Measurements from ENCODE around the gene GDF10.

GDF10 gene

DNA sequence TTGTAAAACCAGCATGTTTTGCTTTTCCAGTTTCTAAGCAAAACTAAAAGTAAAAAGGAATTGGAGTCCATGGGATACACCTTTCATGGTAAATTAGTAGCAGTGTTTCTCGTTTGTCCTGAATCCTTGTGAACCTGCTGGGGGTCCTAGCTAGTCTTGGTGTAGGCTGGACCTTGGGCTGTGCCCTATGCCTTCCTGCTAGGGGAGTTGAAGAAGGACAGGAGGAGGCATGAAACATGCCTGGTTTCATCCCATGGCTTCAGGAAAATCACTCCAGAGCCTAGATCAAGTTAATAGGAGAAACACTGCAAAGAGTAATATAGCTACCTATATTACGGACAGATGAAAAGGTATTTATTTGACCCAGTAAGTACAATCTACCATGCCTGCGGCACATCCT is 41.1 kb upstream of the GDF10 start:
- peaks cover 95% of the 10 kb centered on the region for H3K4me1 ChIP-seq (ENCODE audit: insufficient read depth, low read length, poor library complexity, severe bottlenecking)
- H3F3A ChIP-seq (ENCODE audit: low read depth) = peaks cover 4% of the 10 kb centered on the region; the same call in 1 of the 2 replicates

DNA sequence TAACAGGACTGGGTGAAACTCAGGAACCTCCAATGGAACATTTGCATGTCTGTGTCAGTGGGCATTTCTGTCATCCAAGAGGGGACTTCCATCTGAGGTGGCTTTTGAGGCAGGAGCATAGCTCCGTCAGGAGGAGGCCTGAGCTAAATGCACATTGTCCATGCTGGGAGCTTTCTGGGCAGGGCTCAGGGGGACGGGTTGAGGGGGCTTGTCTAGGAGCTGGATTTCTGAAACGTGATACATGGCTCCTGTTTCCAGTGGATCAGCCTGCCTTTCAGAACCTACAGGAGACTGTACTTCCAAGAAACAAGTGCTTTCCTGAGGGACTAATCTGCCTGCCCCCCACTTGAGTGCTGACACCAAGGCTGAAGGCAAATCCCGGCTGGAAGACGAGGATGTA is 40.5 kb upstream of the GDF10 start:
- Histone ChIP-seq H2AFZ (ENCODE audit: low read length) (no peak overlapping the region), H4K20me1 (ENCODE audit: insufficient read depth, low read length, poor library complexity, severe bottlenecking) (no peaks in the 10 kb centered on the region), H3K27me3 (ENCODE audit: insufficient read depth, low read length, poor library complexity, severe bottlenecking) (no peaks in the 10 kb centered on the region), H3K4me2 (ENCODE audit: low read depth, low read length, poor library complexity, severe bottlenecking) (no peak overlapping the region), H3F3A (ENCODE audit: low read depth) (peaks cover 4% of the 10 kb centered on the region; the same call in 1 of the 2 replicates), H3K79me2 (ENCODE audit: insufficient read depth, low read length) (no peaks in the 10 kb centered on the region), H3K9me2 (replicated peaks; ENCODE audit: low read depth, low read length) (no peaks in the 10 kb centered on the region), H3K9ac (ENCODE audit: low read depth, low read length, poor library complexity, severe bottlenecking) (peak overlapping the region; percentile 78), H3K4me3 (ENCODE audit: low read length, poor library complexity, severe bottlenecking) (no peak overlapping the region), H3K9me3 (ENCODE audit: insufficient read depth, low read depth, low read length) (no peaks in the 10 kb centered on the region), H3K36me3 (ENCODE audit: insufficient read depth, low read length) (no peaks in the 10 kb centered on the region), H3K4me1 (ENCODE audit: insufficient read depth, low read length, poor library complexity, severe bottlenecking) (peaks cover 98% of the 10 kb centered on the region)
- TF ChIP-seq EZH2phosphoT487 (IDR thresholded peaks at IDR 0.05; ENCODE audit: borderline replicate concordance) = no peak
- TF ChIP-seq, protein P1, sequence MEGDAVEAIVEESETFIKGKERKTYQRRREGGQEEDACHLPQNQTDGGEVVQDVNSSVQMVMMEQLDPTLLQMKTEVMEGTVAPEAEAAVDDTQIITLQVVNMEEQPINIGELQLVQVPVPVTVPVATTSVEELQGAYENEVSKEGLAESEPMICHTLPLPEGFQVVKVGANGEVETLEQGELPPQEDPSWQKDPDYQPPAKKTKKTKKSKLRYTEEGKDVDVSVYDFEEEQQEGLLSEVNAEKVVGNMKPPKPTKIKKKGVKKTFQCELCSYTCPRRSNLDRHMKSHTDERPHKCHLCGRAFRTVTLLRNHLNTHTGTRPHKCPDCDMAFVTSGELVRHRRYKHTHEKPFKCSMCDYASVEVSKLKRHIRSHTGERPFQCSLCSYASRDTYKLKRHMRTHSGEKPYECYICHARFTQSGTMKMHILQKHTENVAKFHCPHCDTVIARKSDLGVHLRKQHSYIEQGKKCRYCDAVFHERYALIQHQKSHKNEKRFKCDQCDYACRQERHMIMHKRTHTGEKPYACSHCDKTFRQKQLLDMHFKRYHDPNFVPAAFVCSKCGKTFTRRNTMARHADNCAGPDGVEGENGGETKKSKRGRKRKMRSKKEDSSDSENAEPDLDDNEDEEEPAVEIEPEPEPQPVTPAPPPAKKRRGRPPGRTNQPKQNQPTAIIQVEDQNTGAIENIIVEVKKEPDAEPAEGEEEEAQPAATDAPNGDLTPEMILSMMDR (conservative IDR thresholded peaks at IDR 0.05; ENCODE audit: low read length) = no peak

More for the DNA sequence above, 41.1 kb upstream of the GDF10 start:
- no peak overlapping the region for H2AFZ ChIP-seq (ENCODE audit: low read length)
- H4K20me1 ChIP-seq (ENCODE audit: insufficient read depth, low read length, poor library complexity, severe bottlenecking) = no peaks in the 10 kb centered on the region
- H3K9me3 ChIP-seq (ENCODE audit: insufficient read depth, low read depth, low read length) = no peaks in the 10 kb centered on the region
- H3K9me2 ChIP-seq (replicated peaks; ENCODE audit: low read depth, low read length) = no peaks in the 10 kb centered on the region
- no peaks in the 10 kb centered on the region for H3K36me3 ChIP-seq (ENCODE audit: insufficient read depth, low read length)
- TF ChIP-seq, protein P1 (conservative IDR thresholded peaks at IDR 0.05; ENCODE audit: low read length) = no peak
- TF ChIP-seq EZH2phosphoT487 (IDR thresholded peaks at IDR 0.05; ENCODE audit: borderline replicate concordance) = no peak
- H3K4me3 ChIP-seq (ENCODE audit: low read length, poor library complexity, severe bottlenecking) = no peak overlapping the region
- no peak overlapping the region for H3K4me2 ChIP-seq (ENCODE audit: low read depth, low read length, poor library complexity, severe bottlenecking)
- H3K9ac ChIP-seq (ENCODE audit: low read depth, low read length, poor library complexity, severe bottlenecking) = peak overlapping the region; percentile 68
- no peaks in the 10 kb centered on the region for H3K27me3 ChIP-seq (ENCODE audit: insufficient read depth, low read length, poor library complexity, severe bottlenecking)
- no peaks in the 10 kb centered on the region for H3K79me2 ChIP-seq (ENCODE audit: insufficient read depth, low read length)

DNA sequence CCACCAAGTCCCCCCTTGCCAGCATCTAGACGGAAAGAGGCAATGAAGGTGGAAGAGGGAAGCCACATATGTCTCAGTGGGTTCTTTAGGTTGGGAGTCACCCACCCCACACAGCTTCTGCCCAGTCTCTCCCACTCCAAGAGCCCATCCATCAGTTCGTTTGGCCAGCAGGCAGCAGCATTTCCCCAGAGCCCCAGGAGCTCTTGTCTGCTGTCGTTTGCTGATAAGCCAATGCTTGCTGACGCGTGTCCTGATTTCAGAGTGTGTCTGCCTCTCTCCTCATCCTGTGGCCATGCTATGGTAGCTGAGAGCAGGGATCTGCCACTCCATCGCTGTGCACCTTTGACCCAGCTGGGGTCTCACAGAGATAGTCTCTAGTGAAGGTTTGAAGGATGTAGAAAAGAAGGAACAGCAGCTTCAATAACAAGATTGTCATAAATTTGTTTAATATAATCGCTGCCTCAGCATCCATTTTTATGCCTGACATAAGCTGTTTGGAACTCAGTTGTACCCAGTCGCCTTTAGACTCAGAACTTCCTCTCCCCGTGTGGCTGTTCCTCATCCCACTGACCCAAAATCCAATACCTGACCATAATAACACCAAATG is 39.4 kb upstream of the GDF10 start:
- peaks cover 98% of the 10 kb centered on the region for H3K4me1 ChIP-seq (ENCODE audit: insufficient read depth, low read length, poor library complexity, severe bottlenecking)
- H4K20me1 ChIP-seq (ENCODE audit: insufficient read depth, low read length, poor library complexity, severe bottlenecking) = no peaks in the 10 kb centered on the region
- H3K36me3 ChIP-seq (ENCODE audit: insufficient read depth, low read length) = no peaks in the 10 kb centered on the region
- H3K79me2 ChIP-seq (ENCODE audit: insufficient read depth, low read length) = no peaks in the 10 kb centered on the region
- H3F3A ChIP-seq (ENCODE audit: low read depth) = peaks cover 4% of the 10 kb centered on the region; the same call in 1 of the 2 replicates
- TF ChIP-seq, protein P1 (conservative IDR thresholded peaks at IDR 0.05; ENCODE audit: low read length) = peak; percentile 56
- TF ChIP-seq EZH2phosphoT487 (IDR thresholded peaks at IDR 0.05; ENCODE audit: borderline replicate concordance) = no peak
- peak overlapping the region; percentile 63 for H3K4me2 ChIP-seq (ENCODE audit: low read depth, low read length, poor library complexity, severe bottlenecking)
- peak overlapping the region; percentile 65; the same call in 1 of the 2 replicates for H2AFZ ChIP-seq (ENCODE audit: low read length)
- H3K4me3 ChIP-seq (ENCODE audit: low read length, poor library complexity, severe bottlenecking) = peak overlapping the region; percentile 37
- H3K9ac ChIP-seq (ENCODE audit: low read depth, low read length, poor library complexity, severe bottlenecking) = peak overlapping the region; percentile 78
- no peaks in the 10 kb centered on the region for H3K27me3 ChIP-seq (ENCODE audit: insufficient read depth, low read length, poor library complexity, severe bottlenecking)
- no peaks in the 10 kb centered on the region for H3K9me2 ChIP-seq (replicated peaks; ENCODE audit: low read depth, low read length)
- no peaks in the 10 kb centered on the region for H3K9me3 ChIP-seq (ENCODE audit: insufficient read depth, low read depth, low read length)
